OCI-M1 (cell line): Measurements from ENCODE around the gene OSM.

Experiments used
- DNase-seq: peaks from one replicate; lab custom pipeline; 2025; lab: John Stamatoyannopoulos, UW

OSM gene

DNA sequence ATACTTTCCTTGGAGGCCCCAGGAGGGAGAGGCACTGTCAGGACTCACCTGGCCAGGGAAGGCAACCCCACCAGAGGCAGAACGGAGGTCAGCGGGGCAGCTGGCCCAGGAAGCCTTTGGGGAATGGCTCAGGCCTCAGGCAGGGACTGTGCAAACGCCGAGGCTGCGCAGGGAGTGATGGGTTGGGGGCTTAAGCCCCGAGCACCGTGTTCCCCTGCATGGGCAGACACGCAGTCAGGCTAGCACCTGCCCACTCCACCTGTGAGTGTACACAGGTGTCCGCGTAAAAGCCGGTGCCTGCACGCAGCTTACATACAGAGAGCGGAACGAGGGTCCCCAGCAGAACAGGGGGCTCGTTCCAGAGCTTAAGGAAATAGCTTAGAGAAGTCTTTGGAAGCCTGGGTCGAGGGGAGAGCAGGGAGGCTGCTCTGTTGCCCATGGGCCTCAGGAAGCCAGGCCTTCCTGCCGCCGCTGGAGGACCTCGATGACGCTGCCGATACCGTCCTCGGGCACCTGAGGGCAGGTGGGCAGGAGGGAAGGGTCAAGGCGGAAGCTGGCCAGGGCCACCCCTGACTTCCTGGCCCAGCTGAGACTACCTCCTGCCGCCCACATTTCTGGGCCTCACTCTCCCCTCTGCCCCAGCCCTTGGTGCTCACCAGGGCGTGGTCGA is 18.7 kb upstream of the OSM start:
- no peak for DNase-seq

DNA sequence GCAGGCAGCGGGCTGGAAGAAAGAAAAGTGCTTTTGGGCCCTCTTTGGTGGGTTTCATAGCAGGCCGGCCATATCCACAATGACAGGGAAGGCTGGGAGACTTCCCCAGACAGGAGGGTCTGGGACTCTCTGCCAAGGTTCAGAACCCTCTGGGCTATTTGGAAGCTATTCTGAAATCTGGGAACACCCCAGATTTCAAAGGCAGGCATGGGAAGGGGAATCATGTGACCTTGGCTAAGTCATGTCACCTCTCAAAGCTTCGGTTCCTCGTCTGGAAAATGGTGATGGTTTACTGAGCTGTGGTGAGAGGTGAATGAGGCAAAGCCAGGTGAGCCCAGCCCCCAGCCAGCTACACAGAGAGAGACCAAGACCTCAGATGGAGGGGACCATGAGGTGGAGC is 18.0 kb upstream of the OSM start:
- no peak for DNase-seq

DNA sequence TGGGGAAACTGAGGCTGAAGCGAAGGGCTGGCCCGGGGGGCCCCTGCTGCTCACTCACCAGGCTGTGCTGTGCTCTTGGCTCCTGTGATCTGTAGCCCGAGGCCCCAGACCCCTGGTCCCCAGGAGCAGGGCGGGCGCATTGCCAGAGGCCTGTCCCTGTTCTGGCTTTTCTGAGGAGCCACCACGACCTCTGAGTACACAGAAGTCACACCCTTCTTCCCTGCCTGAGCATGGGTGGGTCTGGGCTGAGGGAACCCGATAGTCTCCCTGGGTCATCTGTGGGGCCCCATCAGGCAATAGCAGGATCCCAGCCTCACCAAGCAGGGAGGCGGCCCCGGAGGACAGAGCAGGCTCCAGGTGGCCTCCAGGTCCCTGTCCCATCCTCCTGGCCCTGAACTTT is 17.5 kb upstream of the OSM start:
- peak; percentile 4 for DNase-seq

DNA sequence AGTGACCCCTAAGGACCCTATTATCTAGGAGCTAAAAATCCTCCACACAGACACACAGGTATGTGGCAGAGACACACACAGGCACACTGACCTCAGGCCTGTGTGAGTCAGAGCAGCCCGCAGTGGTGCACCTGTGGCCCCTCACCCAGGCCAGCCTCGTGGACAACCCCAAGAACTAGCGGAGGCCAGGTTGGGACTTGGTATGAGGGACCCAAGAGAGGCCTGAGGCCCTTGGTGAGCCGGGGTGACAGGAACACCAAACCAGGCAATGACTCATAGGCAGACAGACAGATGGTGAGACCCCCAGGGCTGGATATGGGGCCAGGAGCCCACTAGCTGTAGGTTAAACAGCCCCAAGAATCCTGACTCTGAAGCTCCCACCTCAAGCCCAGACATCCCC is 16.7 kb upstream of the OSM start:
- no peak for DNase-seq

DNA sequence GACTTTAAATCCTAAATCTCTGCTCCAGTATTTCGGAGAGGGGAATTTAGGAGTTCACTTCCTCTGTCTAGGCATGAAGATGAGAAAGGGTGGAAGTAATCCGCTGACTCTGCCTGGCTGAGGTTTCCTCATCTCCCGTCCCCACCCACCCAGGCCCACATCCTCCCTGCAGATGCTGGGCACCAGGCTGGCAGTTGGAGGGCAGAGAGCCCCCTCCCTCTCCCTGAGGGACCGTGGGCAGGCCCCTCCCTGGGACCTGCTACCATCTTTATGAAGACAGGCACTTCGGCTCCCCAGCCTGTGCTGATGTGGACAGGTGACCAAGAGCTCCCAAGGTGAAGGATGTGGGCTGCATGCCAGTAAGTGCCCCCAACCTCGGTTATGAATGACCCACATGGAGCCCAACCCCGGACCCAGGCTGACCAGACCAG is 16.0 kb upstream of the OSM start:
- no peak for DNase-seq

DNA sequence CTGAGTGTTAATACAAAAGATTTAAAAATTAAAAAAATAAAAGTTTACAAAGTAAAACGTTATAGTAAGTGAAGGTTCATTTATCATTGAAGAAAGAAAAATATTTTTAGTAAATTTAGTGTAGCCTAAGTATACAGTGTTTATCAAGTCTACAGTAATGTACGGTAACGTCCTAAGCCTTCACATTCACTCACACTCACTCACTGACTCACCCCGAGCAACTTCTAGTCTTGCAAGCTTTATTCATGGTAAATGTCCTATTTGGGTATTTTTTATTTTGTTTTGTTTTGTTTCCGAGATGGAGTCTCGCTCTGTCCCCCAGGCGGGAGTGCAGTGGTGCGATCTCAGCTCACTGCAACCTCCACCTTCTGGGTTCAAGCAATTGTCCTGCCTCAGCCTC is 13.9 kb upstream of the OSM start:
- no peak for DNase-seq

DNA sequence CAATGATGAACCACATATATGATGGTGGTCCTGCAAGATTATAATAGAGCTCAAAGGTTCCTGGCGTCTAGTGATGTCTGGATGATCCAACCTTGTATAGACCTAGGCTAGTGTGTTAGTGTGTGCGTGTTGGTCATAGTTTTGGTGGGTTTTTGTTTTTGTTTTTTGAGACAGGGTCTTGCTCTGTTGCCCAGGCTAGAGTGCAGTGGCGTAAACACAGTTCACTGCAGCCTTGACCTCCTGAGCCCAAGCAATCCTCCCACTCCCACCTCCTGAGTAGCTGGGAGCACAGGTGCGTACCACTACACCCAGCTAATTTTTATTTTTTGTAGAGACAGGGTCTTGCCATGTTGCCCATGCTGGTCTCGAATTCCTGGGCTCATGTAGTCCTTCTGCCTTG is 13.3 kb upstream of the OSM start:
- no peak for DNase-seq

DNA sequence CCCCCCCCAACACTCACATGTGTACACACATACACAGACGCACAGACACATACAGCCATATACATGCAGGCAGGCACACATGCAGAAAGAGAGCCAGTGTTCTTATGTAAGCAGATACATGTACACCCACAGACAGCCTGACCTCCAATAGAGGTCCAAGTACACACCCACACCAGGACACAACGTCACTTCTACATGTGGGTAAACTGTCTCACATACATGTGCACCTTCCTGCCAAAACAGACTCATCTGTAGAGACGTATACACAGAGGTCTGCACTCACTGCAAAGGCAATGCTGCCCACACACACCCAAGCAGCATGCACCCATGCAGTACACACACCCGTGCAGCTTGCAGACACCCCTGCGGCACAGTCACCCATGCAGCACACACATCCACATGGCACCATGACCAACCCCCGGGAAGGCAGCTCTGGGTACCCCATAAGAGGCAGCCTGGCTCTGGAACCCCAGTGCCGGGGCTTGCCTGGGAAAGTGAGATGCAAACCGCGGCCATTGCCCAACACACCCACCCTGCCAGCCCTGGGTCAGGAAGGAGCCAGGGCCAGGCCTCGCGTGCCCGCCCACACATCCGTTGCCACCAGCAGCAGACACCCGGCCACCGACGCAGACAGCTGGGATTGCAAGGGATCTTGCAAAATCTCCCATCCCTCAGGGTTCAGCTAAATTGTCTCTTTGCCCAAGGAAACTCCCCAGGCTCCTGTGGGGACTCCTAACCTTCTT is 12.6 kb upstream of the OSM start:
- DNase-seq, result no peak

DNA sequence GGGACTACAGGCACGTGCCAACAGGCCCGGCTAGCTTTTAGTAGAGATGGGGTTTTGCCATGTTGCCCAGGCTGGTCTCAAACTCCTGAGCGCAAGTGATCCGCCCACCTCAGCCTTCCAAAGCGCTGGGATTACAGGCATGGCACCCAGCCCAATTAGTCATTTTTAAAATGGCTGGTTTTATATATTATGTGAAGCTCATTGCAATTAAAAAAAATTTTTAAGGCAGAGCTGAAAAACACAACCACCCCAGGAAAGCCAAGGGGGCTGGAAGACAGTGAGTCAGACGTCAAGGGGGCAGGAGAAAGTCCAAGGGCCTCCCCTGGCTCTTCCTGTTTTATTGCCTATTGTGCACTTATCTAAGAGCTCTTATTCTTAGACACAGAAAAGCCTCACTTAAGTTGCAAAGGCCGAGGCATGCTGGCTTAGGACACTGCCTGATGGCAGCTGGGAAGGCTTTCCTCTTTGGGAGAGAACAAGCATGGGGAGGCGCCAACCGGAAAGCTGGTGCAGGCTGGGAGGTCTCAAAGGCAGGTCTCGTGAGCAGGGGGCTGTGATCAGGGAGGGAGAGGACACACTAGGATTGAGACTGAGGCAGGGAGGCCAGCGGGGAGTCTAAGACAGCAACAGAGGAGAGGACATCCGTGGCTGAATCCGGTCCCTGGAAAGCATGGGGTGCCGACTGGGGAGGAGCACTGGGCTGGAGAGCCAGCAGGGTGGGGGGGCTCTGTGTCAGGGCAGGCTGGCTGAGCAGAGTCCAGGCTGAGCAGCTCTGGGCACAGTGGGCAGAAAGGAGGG is 11.1 kb upstream of the OSM start:
- peak; percentile 13 for DNase-seq

DNA sequence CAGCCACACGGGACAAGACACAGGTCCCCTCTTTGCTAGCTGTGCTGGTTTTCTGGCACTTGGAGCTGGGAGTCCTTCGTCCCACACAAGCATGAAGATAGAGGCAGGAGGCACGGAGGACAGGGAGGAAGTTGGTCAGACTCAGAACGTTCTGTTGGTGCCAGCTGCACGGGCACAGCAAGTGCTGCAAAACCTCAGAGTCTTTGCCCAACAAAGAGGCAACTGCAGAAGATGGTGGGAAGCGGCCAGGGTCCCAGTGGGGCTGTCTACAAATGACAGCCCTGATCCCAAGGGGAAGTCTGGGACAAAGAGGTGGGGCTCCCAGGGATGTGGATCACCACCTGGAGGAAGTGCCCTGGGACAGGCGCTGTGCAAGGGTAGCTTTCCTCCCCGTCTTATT is 9.4 kb upstream of the OSM start:
- no peak for DNase-seq

DNA sequence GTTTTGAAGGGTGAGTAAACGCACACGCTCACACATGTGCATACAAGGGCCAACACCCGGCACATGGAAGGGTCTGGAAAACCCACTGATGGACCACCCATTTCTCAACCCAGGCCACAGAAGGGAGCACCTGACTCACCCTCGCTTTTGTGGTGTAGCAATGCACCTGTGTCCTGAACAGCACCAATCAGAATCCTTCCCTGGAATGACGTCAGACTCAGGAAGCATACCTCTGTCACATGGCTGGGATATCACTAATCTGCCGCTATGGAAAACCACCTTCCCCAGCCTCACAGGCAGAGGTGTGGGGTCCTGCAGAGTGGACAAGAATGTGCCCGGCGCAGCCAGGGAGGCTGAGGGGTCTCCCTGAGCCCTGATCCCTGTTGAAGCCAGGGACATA is 9.0 kb upstream of the OSM start:
- DNase-seq, result no peak

DNA sequence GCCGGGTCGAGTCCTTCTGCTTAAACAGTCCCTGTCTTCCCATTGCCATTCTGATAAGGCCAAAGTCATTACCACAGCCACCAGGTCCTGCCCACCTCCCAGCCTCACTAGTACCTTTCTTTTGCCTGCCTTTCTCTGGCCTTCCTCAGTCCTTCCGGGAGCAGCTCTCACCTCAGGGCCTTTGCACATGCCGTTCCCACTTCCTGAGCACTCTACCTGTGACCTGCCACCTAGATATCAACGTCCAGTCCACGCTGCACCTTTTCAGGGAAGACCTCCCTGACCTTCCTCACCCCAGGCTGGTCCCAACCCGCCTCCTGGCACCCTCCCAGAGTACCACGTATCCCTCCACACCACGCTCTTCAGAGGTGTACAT is 7.8 kb upstream of the OSM start:
- no peak for DNase-seq

DNA sequence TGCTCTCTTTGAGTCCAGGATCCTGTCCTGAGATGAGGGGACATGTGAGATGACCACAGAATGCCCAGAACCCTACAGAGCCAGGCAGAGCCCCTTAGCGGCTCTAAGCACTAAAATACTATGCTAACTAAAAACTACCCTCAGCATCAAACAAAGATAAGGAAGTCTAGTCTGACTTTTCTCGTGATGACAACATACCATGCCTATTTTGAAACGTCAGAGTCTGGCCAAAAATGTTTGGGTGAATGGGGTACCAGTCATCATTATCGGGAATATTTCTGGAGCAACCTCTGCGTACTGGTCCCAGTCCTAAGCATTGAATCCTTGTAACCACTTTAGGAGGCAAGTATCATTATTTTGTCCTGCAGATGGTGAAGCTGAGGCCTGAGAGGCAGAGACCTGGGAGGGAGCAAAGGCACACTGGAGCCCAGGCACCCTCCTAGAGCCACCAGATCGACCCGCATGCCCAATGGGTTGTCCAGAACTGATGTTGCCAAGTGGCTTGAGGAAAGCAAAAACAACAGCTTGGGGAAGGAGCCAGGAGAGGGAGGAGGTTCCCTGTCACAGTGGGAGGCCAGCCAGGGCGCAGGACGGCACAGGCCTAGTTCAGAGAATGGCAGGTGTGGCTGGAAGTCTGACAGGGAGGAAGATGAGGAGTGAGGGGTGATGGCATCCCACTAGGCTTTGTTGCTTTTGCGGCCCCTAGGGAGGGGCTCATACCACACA is 7.2 kb upstream of the OSM start:
- DNase-seq, result no peak

DNA sequence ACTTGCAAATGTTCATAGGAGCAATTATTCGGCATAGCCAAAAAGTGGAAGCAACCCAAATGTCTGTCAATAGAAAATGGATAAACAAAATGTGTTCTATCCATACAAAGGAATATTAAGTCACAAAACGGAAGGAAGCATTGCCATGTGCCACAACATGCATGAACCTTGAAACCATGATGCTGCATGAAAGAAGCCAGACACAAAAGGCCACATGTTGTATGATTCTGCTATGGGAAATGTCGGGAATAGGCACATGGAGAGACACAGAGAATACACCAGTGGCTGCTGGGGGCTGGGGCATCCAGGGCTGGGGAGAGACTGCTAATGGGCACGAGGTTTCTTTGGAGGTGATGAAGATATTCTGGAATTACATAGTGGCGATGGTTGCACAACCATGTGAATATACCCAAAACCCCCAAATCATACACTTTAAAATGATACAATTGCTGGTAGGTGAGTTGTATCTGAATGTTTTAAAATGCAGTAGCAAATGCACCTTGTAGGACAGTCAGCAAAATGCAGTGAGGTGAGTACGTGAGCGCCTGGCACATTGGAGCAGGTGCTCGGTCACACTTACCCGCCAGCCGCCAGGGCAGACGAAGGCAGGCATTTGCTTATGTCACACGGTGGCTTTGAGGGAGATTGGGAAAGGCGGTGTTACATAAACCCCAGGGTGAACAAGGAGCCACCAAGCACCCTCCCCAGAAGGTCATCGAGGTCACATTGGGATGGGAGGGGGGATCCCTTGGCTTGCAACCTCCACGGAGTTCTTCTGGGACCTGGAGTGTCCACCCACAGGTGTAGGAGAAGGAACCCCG is 6.3 kb upstream of the OSM start:
- DNase-seq, result no peak

DNA sequence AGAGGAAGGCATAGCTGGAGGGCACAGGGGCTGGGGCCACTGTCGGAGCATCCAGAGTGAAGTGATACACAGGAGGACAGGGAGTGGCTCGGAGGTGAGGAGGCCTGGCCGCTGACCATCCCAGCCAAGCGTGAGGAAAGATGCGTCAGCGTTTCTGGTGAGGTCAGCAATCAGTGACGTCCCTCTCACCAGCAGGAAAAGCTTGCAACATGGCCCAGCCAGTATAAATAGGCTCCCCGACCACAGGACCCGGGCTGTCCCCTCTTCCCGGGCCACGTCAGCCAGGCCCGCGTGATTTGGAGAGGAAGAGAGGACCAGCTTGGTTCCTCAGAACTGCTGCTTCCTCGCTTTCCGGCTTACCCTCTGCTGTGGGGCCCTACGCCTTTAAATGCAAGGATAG is 4.2 kb upstream of the OSM start:
- no peak for DNase-seq

DNA sequence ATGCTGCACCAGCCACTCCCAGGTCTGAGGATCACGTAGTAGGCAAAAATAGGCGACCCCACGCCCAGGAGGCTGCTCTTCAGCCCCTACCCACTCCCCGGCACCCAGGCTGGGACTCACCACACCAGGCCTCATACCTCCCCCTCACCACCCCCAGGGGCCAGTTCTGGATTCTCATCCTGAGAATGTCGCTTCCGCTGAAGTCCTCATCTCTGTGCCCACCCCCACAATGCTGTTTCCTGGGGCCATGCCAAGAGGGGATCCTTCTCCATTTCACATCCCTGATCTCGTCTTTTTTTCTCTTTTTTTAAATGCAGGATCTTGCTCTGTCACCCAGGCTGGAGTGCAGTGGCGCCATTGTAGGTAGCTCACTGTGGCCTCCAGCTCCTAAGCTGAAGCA is 1.7 kb upstream of the OSM start:
- no peak for DNase-seq

DNA sequence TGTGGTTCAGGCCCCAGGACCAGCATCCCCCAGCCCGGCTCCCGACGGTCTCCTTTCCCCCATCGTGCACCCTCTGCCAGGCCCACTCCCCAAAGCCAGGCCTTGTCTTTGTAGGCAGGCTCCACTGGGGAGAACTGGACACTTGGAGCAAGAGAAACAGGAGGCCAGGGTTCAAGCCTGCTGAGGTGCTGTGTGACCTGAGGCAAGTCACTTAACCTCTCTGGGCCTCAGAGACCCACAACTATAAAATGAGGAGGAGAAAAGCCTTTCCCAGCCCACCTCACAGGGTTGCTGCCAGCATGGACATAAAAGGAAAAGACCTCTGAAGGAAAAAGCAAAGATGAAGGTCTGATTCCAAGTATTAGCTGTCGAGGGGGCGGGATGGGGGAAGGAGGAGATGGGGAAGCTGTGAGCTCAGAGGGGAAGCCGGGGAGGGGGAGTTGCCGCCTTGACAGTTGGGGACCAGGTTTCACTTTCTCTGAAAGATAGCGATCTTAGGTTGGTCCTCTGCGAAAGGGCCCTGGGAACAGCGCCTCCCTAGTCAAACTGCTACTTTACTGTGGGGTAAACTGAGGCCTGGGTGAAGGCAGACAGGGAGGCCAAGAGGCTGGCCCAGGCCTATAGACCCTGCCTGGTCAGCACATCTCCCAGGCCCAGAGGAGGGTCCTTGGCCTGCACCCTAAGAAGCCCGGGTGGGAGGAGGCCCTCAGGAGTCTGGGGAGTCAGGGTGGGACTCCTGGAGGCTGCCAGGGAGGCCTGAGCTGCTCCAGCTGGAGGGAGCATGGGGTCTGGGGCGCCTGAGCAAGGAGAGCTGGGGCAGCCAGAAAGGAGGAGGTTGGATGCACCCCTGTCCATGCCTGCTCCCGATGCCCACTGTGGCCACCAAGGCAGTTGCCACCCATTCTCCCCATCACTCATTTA is 991 bp upstream of the OSM start:
- peak; percentile 75 for DNase-seq

DNA sequence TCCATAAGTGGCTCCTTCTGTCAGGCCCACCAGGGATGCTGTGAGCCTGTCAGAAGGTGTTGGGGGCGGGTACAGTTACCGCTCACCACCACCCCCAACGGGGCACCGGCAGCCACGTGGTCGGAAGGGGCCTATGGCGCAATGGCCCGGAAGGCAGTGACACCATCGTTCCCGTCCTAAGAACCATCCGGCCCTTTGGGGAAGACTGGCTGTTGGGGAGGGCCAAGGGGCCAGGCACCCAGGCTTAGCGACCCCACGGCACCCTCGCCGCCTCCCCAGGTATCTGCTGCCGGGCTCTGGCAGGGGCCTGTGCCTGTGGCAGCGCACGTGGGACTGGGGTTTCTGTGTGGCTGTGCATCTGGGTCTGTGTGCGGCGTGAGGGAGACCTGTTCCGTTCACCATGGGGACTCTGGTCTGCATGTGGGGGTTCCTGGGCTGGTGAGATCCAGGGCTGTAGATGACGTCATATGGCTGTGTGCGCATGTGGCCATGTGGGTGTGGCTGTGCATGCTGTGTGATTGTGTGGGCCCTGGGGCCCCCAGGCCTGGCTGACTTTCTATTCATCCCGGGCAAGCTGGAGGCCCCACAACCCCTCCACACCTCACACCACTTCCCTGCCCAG is 717 bp downstream of the OSM start:
- peak; percentile 83 for DNase-seq

DNA sequence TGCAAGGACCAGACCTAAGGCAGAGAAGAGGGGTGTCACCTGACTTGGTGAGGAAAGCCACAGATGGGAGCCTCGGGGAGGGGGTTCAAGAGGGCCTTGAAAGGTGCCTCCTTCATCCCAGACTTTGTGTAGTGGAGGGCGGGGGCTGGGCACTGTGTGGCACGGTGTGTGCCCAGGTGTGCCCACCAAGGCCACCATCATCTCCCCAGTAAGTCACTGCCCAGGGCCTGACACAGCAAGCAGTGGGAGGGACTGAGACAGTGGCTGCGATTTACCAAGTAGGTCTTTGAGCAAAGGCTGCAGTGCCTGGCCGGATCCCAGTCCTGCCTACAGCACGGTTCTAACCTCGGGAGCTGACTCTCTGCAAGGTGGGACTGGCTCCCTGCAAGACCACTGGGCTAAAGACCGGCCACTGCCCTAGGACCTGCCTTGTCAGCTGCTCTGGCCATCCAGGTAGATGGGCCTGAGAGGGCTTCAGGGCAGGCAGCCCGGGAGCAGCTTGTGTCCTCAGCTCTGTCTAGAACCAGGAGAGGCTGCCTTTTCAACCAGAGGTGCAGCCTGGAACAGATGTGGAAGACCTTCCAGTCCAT is 1.4 kb downstream of the OSM start:
- DNase-seq, result no peak

DNA sequence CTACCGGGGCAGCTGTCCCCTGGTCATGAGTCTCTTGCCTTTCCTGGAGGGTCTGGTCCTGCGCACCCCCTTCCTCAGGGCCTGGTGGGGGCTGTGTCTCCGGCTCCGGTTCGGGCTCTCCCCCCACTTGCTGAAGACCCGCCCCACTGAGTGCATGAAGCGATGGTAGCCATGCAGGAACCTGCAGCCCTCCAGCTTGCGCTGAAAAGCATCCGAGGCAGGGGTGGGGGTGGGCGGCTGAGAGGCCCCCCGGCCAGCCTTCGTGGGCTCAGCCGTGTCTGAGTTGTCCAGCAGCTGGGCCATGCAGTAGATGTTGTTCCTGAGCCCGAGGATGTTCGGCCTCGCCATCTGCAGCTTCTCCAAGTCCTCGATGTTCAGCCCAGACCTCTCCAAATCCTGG is 2.8 kb downstream of the OSM start:
- DNase-seq, result no peak
